ENCODE measurements around the gene P2RY6.

The P2RY6 gene

GRCh38 chr11:73306069-73306841, 34.1 kb downstream of the P2RY6 start:
- in situ Hi-C loops (cut with MboI; ENCODE audit: low pct_unique_long_range_greater_than_20kb, low sequenced_read_pairs, unreplicated experiment), result no loop called here
- no peak for TF ChIP-seq CTCF (IDR thresholded peaks at IDR 0.05; ENCODE audit: extremely low read depth, insufficient read depth, missing control alignments)
- no peak for DNase-seq (ENCODE audit: low spot score)

- DNase-seq (ENCODE audit: low spot score), result no peak
- no peak for TF ChIP-seq CTCF (IDR thresholded peaks at IDR 0.05; ENCODE audit: extremely low read depth, insufficient read depth, missing control alignments)
- in situ Hi-C loops (cut with MboI; ENCODE audit: low pct_unique_long_range_greater_than_20kb, low sequenced_read_pairs, unreplicated experiment), result no loop called here
Measured at GRCh38 chr11:73306977-73307322, 34.8 kb downstream of the P2RY6 start.

GRCh38 chr11:73307323-73308002, 35.3 kb downstream of the P2RY6 start:
- TF ChIP-seq CTCF (IDR thresholded peaks at IDR 0.05; ENCODE audit: extremely low read depth, insufficient read depth, missing control alignments), result peak; percentile 81
- in situ Hi-C loops (cut with MboI; ENCODE audit: low pct_unique_long_range_greater_than_20kb, low sequenced_read_pairs, unreplicated experiment), result no loop called here
- peak; percentile 97 for DNase-seq (ENCODE audit: low spot score)

- DNase-seq (ENCODE audit: low spot score), result peak; percentile 84
- no peak for TF ChIP-seq CTCF (IDR thresholded peaks at IDR 0.05; ENCODE audit: extremely low read depth, insufficient read depth, missing control alignments)
- in situ Hi-C loops (cut with MboI; ENCODE audit: low pct_unique_long_range_greater_than_20kb, low sequenced_read_pairs, unreplicated experiment), result no loop called here
Measured at GRCh38 chr11:73308003-73308960, 36.1 kb downstream of the P2RY6 start, which contains the start of gene ARHGEF17. ARHGEF17 (plus strand) TSS chr11:73308276; CDS start chr11:73308639, 363 bp downstream.

GRCh38 chr11:73308961-73309919, 37.1 kb downstream of the P2RY6 start:
- DNase-seq (ENCODE audit: low spot score), result no peak
- TF ChIP-seq CTCF (IDR thresholded peaks at IDR 0.05; ENCODE audit: extremely low read depth, insufficient read depth, missing control alignments), result no peak
- in situ Hi-C loops (cut with MboI; ENCODE audit: low pct_unique_long_range_greater_than_20kb, low sequenced_read_pairs, unreplicated experiment), result no loop called here

All from GM13977 (cell line).